ENCODE results near the gene GPS1.

The GPS1 gene

GRCh38 chr17:82092995-82093751, 41.5 kb downstream of the GPS1 start:
- Histone ChIP-seq H3K4me3 (ENCODE audit: low read depth in 1 of 2, low read length in 2 of 2) (no peak overlapping the region), H3K27me3 (ENCODE audit: insufficient read depth, low read length, poor library complexity) (no peaks in the 10 kb centered on the region), H3K4me1 (ENCODE audit: insufficient read depth, low read length) (peaks cover 32% of the 10 kb centered on the region), H3K27ac (ENCODE audit: low read length) (no peak overlapping the region), H3K4me2 (ENCODE audit: insufficient read depth, low read length) (no peak overlapping the region), H4K20me1 (ENCODE audit: insufficient read depth, low read length) (peaks cover 75% of the 10 kb centered on the region), H3K9me3 (ENCODE audit: insufficient read depth, low read length, severe bottlenecking) (no peaks in the 10 kb centered on the region), H2AFZ (ENCODE audit: low read depth, low read length) (no peak overlapping the region), H3K79me2 (ENCODE audit: insufficient read depth, low read length) (peaks cover 68% of the 10 kb centered on the region), H3K36me3 (ENCODE audit: insufficient read depth, low read length) (peaks cover 84% of the 10 kb centered on the region), H3K9ac (ENCODE audit: low read depth, low read length) (no peak overlapping the region)
- ATAC-seq (ENCODE audit: insufficient read depth, low read depth) (no peak), DNase-seq (no peak)
- TF ChIP-seq EZH2 (IDR thresholded peaks at IDR 0.05; ENCODE audit: borderline replicate concordance, low read depth, low read length, severe bottlenecking), result no peak
- TF ChIP-seq, protein P1, sequence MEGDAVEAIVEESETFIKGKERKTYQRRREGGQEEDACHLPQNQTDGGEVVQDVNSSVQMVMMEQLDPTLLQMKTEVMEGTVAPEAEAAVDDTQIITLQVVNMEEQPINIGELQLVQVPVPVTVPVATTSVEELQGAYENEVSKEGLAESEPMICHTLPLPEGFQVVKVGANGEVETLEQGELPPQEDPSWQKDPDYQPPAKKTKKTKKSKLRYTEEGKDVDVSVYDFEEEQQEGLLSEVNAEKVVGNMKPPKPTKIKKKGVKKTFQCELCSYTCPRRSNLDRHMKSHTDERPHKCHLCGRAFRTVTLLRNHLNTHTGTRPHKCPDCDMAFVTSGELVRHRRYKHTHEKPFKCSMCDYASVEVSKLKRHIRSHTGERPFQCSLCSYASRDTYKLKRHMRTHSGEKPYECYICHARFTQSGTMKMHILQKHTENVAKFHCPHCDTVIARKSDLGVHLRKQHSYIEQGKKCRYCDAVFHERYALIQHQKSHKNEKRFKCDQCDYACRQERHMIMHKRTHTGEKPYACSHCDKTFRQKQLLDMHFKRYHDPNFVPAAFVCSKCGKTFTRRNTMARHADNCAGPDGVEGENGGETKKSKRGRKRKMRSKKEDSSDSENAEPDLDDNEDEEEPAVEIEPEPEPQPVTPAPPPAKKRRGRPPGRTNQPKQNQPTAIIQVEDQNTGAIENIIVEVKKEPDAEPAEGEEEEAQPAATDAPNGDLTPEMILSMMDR (IDR thresholded peaks at IDR 0.05; ENCODE audit: borderline replicate concordance, extremely low read depth, low read length, poor library complexity, severe bottlenecking), result no peak

- Histone ChIP-seq H3K27me3 (ENCODE audit: insufficient read depth, low read length, poor library complexity) (no peaks in the 10 kb centered on the region), H2AFZ (ENCODE audit: low read depth, low read length) (no peak overlapping the region), H3K36me3 (ENCODE audit: insufficient read depth, low read length) (peaks cover 65% of the 10 kb centered on the region), H3K9me3 (ENCODE audit: insufficient read depth, low read length, severe bottlenecking) (no peaks in the 10 kb centered on the region), H3K79me2 (ENCODE audit: insufficient read depth, low read length) (peaks cover 79% of the 10 kb centered on the region), H3K27ac (ENCODE audit: low read length) (peak overlapping the region; percentile 83; the same call in 1 of the 2 replicates), H3K4me3 (ENCODE audit: low read depth in 1 of 2, low read length in 2 of 2) (peak overlapping the region in 1 of 2 experiments; percentile 62; a peak in 2 of 4 replicates), H3K9ac (ENCODE audit: low read depth, low read length) (peak overlapping the region; percentile 95), H3K4me2 (ENCODE audit: insufficient read depth, low read length) (peak overlapping the region; percentile 78), H4K20me1 (ENCODE audit: insufficient read depth, low read length) (peaks cover 58% of the 10 kb centered on the region), H3K4me1 (ENCODE audit: insufficient read depth, low read length) (peaks cover 46% of the 10 kb centered on the region)
- ATAC-seq (ENCODE audit: insufficient read depth, low read depth) (no peak), DNase-seq (no peak)
- TF ChIP-seq, protein P1 (IDR thresholded peaks at IDR 0.05; ENCODE audit: borderline replicate concordance, extremely low read depth, low read length, poor library complexity, severe bottlenecking), result no peak
- no peak for TF ChIP-seq EZH2 (IDR thresholded peaks at IDR 0.05; ENCODE audit: borderline replicate concordance, low read depth, low read length, severe bottlenecking)
Observed at GRCh38 chr17:82094931-82095776, 43.5 kb downstream of the GPS1 start.

- Histone ChIP-seq H3K36me3 (ENCODE audit: insufficient read depth, low read length) (peaks cover 61% of the 10 kb centered on the region), H2AFZ (ENCODE audit: low read depth, low read length) (no peak overlapping the region), H3K9ac (ENCODE audit: low read depth, low read length) (peak overlapping the region; percentile 95), H3K79me2 (ENCODE audit: insufficient read depth, low read length) (peaks cover 76% of the 10 kb centered on the region), H3K9me3 (ENCODE audit: insufficient read depth, low read length, severe bottlenecking) (no peaks in the 10 kb centered on the region), H4K20me1 (ENCODE audit: insufficient read depth, low read length) (peaks cover 50% of the 10 kb centered on the region), H3K4me2 (ENCODE audit: insufficient read depth, low read length) (peak overlapping the region; percentile 78), H3K27ac (ENCODE audit: low read length) (peak overlapping the region; percentile 83), H3K27me3 (ENCODE audit: insufficient read depth, low read length, poor library complexity) (no peaks in the 10 kb centered on the region), H3K4me3 (ENCODE audit: low read depth in 1 of 2, low read length in 2 of 2) (peak overlapping the region; percentile 62 to 73; a peak in 3 of 4 replicates), H3K4me1 (ENCODE audit: insufficient read depth, low read length) (peaks cover 52% of the 10 kb centered on the region)
- no peak for ATAC-seq (ENCODE audit: insufficient read depth, low read depth)
- DNase-seq, result no peak
- TF ChIP-seq, protein P1 (IDR thresholded peaks at IDR 0.05; ENCODE audit: borderline replicate concordance, extremely low read depth, low read length, poor library complexity, severe bottlenecking), result no peak
- no peak for TF ChIP-seq EZH2 (IDR thresholded peaks at IDR 0.05; ENCODE audit: borderline replicate concordance, low read depth, low read length, severe bottlenecking)
Observed at GRCh38 chr17:82095777-82096708, 44.3 kb downstream of the GPS1 start.
